Inflammatory macrophage treated with lipopolysaccharide for 1 hour (primary cell): ENCODE measurements around the gene MYL6.
A peak's percentile ranks its signal among the peaks of the same experiment; 100 is the strongest.
"Not testable (repeated sequence)": the region's sequence is repeated elsewhere in the genome, so short reads cannot be mapped to it uniquely, and the experiment has no call there.

Experiments
- DNase-seq, 2 donors: peaks; one replicate each; pipeline ENCODE4 v3.0.0-alpha.2; 2020 to 2022

Gene MYL6

DNA sequence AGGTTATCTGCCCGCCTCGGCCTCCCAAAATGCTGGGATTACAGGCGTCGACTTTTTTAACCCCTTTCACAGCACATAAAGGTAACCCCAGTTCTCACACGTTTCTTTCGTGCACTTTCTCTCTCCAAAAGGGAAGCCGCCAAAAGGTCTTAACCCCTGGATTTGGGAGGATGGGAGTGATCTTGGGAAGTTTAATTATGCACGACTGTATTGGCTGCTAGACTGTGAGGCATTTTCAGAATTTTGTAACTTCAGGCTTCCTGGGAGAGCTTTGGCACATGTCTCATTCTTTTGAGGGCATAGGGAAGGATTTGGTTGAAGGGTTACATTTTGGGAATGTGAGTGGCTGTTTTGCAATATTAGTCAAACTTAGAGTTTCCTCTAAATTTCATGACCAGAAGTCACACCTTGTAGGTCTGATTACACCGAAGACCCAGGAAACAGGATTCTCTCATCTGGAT is 32.6 kb downstream of the MYL6 start:
- DNase-seq = peak in 1 of 2 donors; percentile 14

DNA sequence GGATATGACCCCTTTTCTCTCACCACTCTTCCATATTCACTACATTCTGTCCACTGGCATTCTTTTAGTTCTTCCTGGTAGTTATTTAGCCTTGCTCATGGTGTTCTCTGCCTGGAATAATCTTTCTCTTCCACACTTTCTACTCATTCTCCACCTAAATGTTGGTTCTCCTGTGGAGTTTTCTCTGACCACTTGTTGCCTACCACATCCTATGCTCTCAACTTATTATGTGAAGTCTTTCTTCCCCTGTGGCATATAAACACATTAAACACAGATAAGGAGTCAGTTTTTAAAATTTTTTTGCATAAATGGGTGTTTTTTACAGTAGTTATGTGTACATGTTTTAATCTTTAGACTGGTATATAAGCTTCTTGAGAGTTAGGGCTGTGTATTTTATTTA is 34.4 kb downstream of the MYL6 start:
- DNase-seq = no peak

DNA sequence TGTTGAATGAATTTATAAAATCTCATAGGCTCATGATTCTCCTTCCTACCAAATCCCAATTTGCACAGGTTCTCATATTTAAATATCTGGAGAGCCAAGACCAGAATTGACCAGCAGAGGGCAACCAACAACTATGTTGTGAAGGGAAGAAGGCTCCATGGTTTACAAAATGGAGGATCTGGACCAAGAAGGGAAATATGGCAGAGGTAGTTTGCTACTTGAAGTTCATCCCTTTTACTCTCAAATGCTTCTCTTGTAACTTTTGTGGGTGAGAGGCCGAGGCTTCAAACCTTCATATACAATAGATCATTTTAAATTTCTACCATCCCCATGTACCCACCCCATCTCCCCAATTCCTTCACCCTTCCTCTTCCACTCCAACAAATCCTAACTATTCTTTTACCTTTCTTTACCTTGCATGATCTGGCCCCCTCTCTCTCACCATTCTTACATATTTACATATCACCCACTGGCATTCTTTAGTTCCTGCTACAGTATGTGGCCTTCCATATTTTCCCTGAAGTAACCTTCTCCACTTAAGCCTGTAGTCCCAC is 34.9 kb downstream of the MYL6 start:
- DNase-seq = peak; percentile 76 to 99

DNA sequence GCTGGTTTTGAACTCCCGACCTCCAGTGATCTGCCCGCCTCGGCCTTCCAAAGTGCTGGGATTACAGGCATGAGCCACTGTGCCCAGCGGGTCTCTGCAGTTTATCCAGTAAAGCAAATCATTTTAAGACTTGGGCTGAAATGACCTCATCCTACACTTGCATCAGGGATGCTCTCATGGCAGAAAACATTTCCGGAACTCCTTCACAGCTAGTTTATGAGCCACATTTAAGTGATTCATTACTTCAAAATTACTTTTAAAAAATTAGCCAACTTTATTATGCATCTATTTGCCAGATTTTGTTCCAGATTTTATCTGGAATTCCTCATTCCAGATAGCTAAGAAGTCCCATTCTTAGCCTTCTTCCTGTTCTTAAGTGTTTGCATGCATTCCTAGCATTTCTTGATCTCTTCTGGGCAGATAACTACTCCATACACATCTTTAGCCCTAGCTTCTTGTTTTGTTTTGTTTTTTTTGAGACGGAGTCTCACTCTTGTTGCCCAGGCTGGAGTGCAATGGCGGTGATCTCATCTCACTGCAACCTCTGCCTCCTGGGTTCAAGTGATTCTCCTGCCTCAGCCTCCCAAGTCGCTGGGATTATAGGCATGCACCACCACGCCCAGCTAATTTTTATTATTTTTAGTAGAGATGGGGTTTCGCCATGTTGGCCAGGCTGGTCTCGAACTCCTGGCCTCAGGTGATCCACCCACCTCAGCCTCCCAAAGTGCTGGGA is 38.8 kb downstream of the MYL6 start:
- not testable (repeated sequence) for DNase-seq

DNA sequence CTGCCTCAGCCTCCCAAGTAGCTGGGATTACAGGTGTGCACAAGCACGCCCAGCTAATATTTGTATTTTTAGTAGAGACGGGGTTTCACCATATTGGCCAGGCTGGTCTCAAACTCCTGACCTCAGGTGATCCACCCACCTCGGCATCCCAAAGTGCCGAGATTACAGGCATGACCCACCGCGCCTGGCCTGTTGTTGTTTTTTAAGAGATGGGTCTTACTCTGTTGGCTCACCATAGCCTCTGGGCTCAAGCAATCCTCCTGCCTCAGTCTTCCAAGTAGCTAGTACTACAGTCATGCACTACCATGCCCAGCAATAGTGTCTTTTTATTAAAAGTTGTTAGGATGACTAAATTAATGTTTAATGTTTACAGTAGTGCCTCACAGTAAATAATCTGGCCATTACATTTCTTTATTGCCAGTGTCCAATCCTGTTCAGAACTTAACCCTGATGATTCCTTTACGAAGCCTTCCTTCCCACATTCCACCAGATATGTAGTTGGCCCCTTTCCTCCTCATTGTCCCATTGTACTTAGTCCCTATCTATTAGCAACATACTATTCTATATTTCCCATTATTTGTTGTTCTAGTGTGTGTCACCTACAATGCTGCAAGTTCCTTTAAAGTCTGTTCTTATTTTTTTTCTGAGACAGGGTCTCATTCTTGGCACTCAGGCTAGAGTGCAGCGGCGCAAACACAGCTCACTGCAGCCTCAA is 39.9 kb downstream of the MYL6 start:
- no peak for DNase-seq

DNA sequence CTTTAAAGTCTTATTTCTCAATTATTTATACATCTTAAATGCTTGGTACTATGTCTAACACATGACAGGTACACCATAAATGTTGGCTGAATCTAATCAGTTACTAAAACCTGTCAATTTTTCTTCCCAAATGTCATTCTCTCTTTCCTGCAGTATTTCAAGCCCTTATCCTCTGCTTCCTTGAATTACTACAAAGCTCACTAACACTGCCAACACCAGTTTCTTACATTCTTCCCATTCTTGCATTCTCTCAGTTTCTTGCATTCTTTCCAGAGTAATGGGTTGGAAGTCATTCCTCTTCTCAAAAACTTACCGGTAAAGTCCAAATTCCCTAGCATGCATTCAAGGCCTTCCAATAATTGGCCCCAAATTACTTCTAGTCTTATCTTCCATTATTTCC is 40.7 kb downstream of the MYL6 start:
- no peak for DNase-seq

DNA sequence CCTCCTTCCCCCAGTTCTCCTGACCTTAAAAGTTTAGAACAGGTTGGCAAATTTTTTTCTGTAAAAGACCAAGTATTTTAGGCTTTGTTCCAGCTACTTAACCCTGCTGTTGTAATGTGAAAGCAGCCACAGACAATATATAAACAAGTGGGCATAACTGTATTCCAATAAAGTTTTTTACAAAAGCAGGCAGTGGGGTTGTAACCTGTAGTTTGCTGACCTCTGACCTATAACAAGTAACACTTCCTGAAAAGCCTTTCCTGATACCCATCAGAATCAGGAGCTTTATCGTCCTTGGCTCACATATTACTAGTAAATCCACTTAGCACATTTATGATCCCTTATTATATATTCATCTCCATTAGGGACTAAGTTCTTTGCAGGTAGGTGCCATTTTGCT is 44.2 kb downstream of the MYL6 start:
- no peak for DNase-seq

DNA sequence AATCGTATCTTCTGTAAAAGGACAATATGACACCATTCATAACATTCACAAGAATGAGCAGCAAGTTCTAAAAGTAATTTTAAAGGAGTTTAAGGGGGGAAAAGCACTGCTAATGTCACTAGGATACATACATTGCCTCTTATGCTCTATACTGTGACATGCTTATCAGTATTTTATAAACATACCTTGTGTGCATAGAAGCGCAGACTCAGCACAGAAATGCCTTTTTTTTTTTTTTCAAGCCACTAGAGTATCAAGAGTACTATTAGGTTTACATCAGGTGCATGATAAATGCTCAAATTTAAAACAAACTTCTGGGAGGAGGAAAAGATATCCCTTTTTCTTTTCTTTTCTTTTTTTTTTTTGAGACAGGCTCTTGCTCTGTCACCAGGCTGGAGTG is 44.7 kb downstream of the MYL6 start:
- no peak for DNase-seq

DNA sequence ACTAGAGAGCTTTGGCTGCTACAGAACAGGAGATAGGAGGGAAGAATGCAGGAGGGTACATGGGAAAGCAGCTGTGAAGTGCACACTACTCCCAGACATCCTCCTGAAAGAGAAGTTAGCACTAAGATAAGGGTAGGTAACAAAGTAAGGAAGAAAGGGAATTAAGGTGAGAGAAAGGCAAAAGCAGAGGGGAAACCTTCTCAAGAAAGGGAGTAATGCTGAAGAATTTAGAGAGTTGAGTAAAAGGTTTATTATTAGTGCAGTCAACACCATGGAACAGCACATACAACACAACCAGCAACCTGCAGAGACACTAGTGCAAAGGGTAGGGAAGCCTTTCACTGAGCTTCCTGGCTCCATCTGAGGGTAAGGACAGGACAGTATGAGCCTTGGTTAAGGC is 46.1 kb downstream of the MYL6 start:
- no peak for DNase-seq

DNA sequence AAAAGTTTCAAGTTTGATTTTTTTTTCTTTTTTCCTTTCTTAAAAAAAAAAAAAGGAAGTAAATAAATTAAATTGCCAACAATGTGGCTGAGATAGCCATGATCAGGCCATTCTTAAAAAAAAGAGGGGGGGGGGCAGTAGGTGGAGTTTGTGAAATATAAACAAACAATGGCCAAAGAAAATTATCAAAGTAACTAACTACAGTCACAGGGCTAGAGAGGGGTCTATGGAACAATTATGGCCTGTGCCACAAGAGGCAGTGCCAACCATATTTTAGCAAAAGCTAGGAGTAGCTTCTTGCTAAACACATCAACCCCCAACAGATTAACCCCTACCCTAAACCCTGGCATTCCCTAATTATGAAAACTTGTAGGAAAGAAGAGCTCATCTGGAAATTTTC is 47.3 kb downstream of the MYL6 start:
- no peak for DNase-seq

DNA sequence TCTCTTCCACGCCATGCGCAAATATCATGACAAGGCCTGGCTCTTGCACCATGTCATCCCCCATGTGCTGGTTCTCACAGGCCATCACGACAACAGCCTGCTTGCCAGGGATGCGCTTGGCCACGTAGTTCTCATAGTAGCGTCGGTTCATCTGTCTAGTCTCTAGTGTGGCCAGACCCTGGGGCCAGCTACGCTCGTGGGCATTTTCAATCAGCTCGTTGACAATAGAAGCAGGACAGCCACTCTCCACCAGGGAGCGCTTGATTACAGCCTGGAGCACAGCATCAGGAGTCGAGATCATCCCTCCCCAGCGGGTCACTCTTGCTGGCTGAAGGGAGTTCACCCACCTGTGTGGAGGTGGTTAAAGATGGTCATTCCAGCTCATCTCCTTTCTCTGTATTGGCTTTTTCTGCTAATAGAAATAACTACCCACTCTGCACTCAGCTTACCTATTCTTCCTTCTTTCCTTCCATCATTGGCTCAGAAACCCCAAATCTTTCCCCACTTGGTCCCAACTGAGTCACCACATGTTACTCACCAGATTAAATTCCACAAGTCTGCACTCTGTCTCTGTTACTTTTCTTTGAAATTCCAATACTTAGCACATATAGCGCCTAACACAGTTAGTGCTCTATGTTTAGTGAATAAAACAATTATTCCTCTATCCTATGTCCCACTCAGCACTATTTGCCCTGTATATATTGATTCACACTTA is 48.5 kb downstream of the MYL6 start:
- DNase-seq = peak in 1 of 2 donors; percentile 60

DNA sequence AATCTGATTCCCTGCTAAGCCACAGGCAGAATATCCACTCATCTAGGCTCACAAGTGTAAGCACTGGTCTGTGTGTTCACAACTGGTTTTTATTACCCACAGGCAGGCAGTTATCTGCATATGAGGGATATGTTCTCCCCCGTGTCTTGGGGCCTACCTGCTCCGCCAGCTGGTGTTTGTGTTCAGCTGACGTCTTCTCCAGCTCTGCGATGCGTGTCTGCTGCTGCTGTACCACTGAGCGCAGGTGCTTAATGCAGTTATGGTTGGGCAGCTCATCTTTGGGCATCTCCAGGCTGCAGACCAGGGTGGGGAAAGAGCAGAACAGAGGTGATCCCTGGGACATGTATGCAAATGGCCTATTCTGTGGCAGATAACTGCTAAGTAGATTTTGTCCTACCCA is 49.8 kb downstream of the MYL6 start:
- no peak for DNase-seq
